Tibial nerve (tissue), 3 donors: ENCODE results near the gene CLIP3.

Experiments
- CTCF ChIP-seq, 5 experiments: fragments of 200-600 bp in 3 of 5; fragments of 450-650 bp in 2 of 5; sonication (generic) in 3 of 5; IDR thresholded peaks; one replicate each; pipeline ENCODE4 v1.5.1; 2016 to 2019; ENCODE audit warnings: antibody characterized with exemption in 5 of 5, mild to moderate bottlenecking in 3 of 5, moderate library complexity in 2 of 5
- POLR2A ChIP-seq, 2 donors: fragments of 450-650 bp; IDR thresholded peaks; one replicate each; pipeline ENCODE4 v1.6.1; 2017; ENCODE audit warnings: antibody characterized with exemption in 2 of 2, mild to moderate bottlenecking in 2 of 2, moderate library complexity in 2 of 2

GRCh38 chr19:35978271-35978670, 54.4 kb downstream of the CLIP3 start:
- TF ChIP-seq POLR2A (IDR thresholded peaks at IDR 0.05) (no peak), CTCF (IDR thresholded peaks at IDR 0.05) (no peak)
